NCI-H2171 (cell line): Measurements from ENCODE around the gene KRT13.
A peak's percentile ranks its signal among the peaks of the same experiment; 100 is the strongest.
"Not testable (repeated sequence)": the region's sequence is repeated elsewhere in the genome, so short reads cannot be mapped to it uniquely, and the experiment has no call there.

Experiments used
- DNase-seq: peaks from one replicate; lab custom pipeline; 2025; lab: John Stamatoyannopoulos, UW

The KRT13 gene

GRCh38 chr17:41505007-41505808, at the start of gene KRT13:
KRT13 (minus strand) TSS chr17:41505612; CDS start chr17:41505550, 62 bp downstream.
- no peak for DNase-seq

GRCh38 chr17:41553987-41554680, 48.7 kb upstream of the KRT13 start:
- DNase-seq: no peak

GRCh38 chr17:41553176-41553575, 47.8 kb upstream of the KRT13 start:
- DNase-seq: no peak

GRCh38 chr17:41552455-41552854, 47.0 kb upstream of the KRT13 start:
- DNase-seq: no peak

- DNase-seq: no peak
Measured at GRCh38 chr17:41551365-41551764, 46.0 kb upstream of the KRT13 start.

- DNase-seq: no peak
Measured at GRCh38 chr17:41549596-41550039, 44.2 kb upstream of the KRT13 start.

GRCh38 chr17:41548844-41549595, 43.6 kb upstream of the KRT13 start:
- peak; percentile 59 for DNase-seq

GRCh38 chr17:41547921-41548843, 42.8 kb upstream of the KRT13 start:
- DNase-seq: no peak

- no peak for DNase-seq
Measured at GRCh38 chr17:41547378-41547841, 42.0 kb upstream of the KRT13 start.

- no peak for DNase-seq
Measured at GRCh38 chr17:41546819-41547218, 41.4 kb upstream of the KRT13 start.

GRCh38 chr17:41545829-41546410, 40.5 kb upstream of the KRT13 start:
- DNase-seq: no peak

- no peak for DNase-seq
Measured at GRCh38 chr17:41544935-41545334, 39.5 kb upstream of the KRT13 start.

GRCh38 chr17:41544491-41544892, 39.1 kb upstream of the KRT13 start:
- DNase-seq: peak; percentile 51

GRCh38 chr17:41542786-41543185, 37.4 kb upstream of the KRT13 start:
- not testable (repeated sequence) for DNase-seq

GRCh38 chr17:41542357-41542756, 36.9 kb upstream of the KRT13 start:
- DNase-seq: no peak

- DNase-seq: no peak
Measured at GRCh38 chr17:41540921-41541625, 35.7 kb upstream of the KRT13 start.

GRCh38 chr17:41539979-41540701, 34.7 kb upstream of the KRT13 start:
- peak; percentile 62 for DNase-seq

- no peak for DNase-seq
Measured at GRCh38 chr17:41539071-41539492, 33.7 kb upstream of the KRT13 start.

GRCh38 chr17:41538565-41538991, 33.2 kb upstream of the KRT13 start:
- no peak for DNase-seq

GRCh38 chr17:41537990-41538389, 32.6 kb upstream of the KRT13 start:
- DNase-seq: no peak
